ENCODE measurements around the gene CAMTA1. TPM values are rescaled to one million over a fixed set of nuclear protein-coding genes. Genes with fewer than 3 reads are reported as not detected.

CAMTA1 gene
- polyA plus RNA-seq, 1 donor from 2014 or later, result 162 TPM

DNA sequence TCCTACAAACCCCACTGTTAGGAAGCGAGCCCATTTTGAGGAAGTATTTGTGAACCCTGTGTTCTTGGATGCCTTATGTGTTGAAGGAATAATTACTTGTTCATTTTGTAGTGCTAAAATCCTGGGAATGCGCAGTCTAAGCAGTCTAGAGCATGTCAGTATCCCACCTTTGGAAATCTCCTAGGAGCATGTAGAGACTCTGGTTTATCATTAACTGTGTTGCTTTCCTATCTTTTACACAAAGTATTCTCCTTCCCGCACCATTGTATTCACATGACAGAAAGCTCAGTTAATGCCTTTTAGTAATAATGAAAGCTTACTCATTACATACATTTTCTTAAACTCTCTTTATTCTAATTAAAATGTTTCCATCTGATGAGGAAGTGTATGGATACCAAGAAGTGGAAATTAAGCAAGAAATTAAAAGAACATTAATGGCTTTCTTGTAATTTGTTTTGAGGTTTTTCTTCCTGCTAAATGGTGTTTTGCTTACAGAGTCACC is 99.4 kb downstream of the CAMTA1 start:
- Histone ChIP-seq H3K79me2 (replicated peaks; ENCODE audit: insufficient read depth, low read length) (no peaks in the 10 kb centered on the region), H3F3A (ENCODE audit: insufficient read depth, low read length, poor library complexity, severe bottlenecking) (no peaks in the 10 kb centered on the region), H3K36me3 (ENCODE audit: insufficient read depth, low read length) (no peaks in the 10 kb centered on the region), H3K9me2 (ENCODE audit: insufficient read depth, low read length) (no peaks in the 10 kb centered on the region), H2AFZ (ENCODE audit: low read depth, low read length) (no peak overlapping the region), H3K27me3 (ENCODE audit: insufficient read depth, low read depth, low read length) (no peaks in the 10 kb centered on the region), H3K9ac (ENCODE audit: low read length) (no peak overlapping the region), H3K4me3 (ENCODE audit: low read length) (no peak overlapping the region), H3K9me3 (ENCODE audit: low read length) (no peaks in the 10 kb centered on the region), H3K27ac (ENCODE audit: low read length) (no peak overlapping the region), H3K4me2 (ENCODE audit: low read length) (no peak overlapping the region), H4K20me1 (ENCODE audit: insufficient read depth) (no peaks in the 10 kb centered on the region)
- no peak for TF ChIP-seq SMC3 (conservative IDR thresholded peaks at IDR 0.05; ENCODE audit: poor library complexity)
- TF ChIP-seq POLR2AphosphoS5 (IDR thresholded peaks at IDR 0.05), result no peak
- no peak for TF ChIP-seq RAD21 (conservative IDR thresholded peaks at IDR 0.05)
- no peak for TF ChIP-seq EP300 (conservative IDR thresholded peaks at IDR 0.05; ENCODE audit: poor library complexity, severe bottlenecking)
- TF ChIP-seq EZH2 (IDR thresholded peaks at IDR 0.05; ENCODE audit: borderline replicate concordance, insufficient read depth, low read length, poor library complexity, severe bottlenecking), result no peak
- TF ChIP-seq, protein P1, sequence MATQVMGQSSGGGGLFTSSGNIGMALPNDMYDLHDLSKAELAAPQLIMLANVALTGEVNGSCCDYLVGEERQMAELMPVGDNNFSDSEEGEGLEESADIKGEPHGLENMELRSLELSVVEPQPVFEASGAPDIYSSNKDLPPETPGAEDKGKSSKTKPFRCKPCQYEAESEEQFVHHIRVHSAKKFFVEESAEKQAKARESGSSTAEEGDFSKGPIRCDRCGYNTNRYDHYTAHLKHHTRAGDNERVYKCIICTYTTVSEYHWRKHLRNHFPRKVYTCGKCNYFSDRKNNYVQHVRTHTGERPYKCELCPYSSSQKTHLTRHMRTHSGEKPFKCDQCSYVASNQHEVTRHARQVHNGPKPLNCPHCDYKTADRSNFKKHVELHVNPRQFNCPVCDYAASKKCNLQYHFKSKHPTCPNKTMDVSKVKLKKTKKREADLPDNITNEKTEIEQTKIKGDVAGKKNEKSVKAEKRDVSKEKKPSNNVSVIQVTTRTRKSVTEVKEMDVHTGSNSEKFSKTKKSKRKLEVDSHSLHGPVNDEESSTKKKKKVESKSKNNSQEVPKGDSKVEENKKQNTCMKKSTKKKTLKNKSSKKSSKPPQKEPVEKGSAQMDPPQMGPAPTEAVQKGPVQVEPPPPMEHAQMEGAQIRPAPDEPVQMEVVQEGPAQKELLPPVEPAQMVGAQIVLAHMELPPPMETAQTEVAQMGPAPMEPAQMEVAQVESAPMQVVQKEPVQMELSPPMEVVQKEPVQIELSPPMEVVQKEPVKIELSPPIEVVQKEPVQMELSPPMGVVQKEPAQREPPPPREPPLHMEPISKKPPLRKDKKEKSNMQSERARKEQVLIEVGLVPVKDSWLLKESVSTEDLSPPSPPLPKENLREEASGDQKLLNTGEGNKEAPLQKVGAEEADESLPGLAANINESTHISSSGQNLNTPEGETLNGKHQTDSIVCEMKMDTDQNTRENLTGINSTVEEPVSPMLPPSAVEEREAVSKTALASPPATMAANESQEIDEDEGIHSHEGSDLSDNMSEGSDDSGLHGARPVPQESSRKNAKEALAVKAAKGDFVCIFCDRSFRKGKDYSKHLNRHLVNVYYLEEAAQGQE (IDR thresholded peaks at IDR 0.05; ENCODE audit: borderline replicate concordance), result no peak
- TF ChIP-seq TAF1 (IDR thresholded peaks at IDR 0.05; ENCODE audit: low read depth), result no peak
- TF ChIP-seq CTCF (IDR thresholded peaks at IDR 0.05; ENCODE audit: poor library complexity, severe bottlenecking), result no peak
- TF ChIP-seq MXI1 (conservative IDR thresholded peaks at IDR 0.05; ENCODE audit: poor library complexity, severe bottlenecking), result no peak

DNA sequence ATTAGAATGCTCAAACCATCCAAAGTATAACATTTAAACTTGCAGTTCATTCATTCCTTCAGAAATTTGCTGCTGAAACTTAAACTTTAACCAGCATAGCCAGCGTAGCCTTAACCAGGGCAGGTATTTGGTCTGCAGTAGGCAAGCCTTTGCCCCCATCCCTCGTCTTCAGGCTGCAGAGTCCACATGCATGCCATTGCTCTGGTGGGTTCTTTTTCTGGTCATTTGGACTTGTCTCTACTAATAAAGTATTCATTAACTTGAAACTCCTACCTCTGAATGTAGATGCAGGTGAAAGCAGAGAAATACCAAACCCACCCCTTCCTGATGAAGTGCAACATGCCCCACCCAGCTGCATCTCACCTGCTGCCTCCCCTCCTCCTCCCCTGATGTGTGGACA is 100.2 kb downstream of the CAMTA1 start:
- Histone ChIP-seq H3K27me3 (ENCODE audit: insufficient read depth, low read depth, low read length) (no peaks in the 10 kb centered on the region), H2AFZ (ENCODE audit: low read depth, low read length) (no peak overlapping the region), H3K4me2 (ENCODE audit: low read length) (no peak overlapping the region), H4K20me1 (ENCODE audit: insufficient read depth) (no peaks in the 10 kb centered on the region), H3K27ac (ENCODE audit: low read length) (no peak overlapping the region), H3K9ac (ENCODE audit: low read length) (no peak overlapping the region), H3K9me3 (ENCODE audit: low read length) (no peaks in the 10 kb centered on the region), H3K4me3 (ENCODE audit: low read length) (no peak overlapping the region), H3K36me3 (ENCODE audit: insufficient read depth, low read length) (no peaks in the 10 kb centered on the region), H3K79me2 (replicated peaks; ENCODE audit: insufficient read depth, low read length) (no peaks in the 10 kb centered on the region), H3F3A (ENCODE audit: insufficient read depth, low read length, poor library complexity, severe bottlenecking) (no peaks in the 10 kb centered on the region), H3K9me2 (ENCODE audit: insufficient read depth, low read length) (no peaks in the 10 kb centered on the region)
- TF ChIP-seq POLR2AphosphoS5 (IDR thresholded peaks at IDR 0.05), result no peak
- TF ChIP-seq, protein P1 (IDR thresholded peaks at IDR 0.05; ENCODE audit: borderline replicate concordance), result no peak
- TF ChIP-seq RAD21 (conservative IDR thresholded peaks at IDR 0.05), result no peak
- no peak for TF ChIP-seq EP300 (conservative IDR thresholded peaks at IDR 0.05; ENCODE audit: poor library complexity, severe bottlenecking)
- no peak for TF ChIP-seq EZH2 (IDR thresholded peaks at IDR 0.05; ENCODE audit: borderline replicate concordance, insufficient read depth, low read length, poor library complexity, severe bottlenecking)
- TF ChIP-seq SMC3 (conservative IDR thresholded peaks at IDR 0.05; ENCODE audit: poor library complexity), result no peak
- no peak for TF ChIP-seq TAF1 (IDR thresholded peaks at IDR 0.05; ENCODE audit: low read depth)
- TF ChIP-seq CTCF (IDR thresholded peaks at IDR 0.05; ENCODE audit: poor library complexity, severe bottlenecking), result no peak
- no peak for TF ChIP-seq MXI1 (conservative IDR thresholded peaks at IDR 0.05; ENCODE audit: poor library complexity, severe bottlenecking)

Measured in neural cell (in vitro differentiated cells).